Measurements from ENCODE around the gene PIK3CD. TPM values are rescaled to one million over a fixed set of nuclear protein-coding genes. Genes with fewer than 3 reads are reported as not detected.
"Not testable (repeated sequence)": the region's sequence is repeated elsewhere in the genome, so short reads cannot be mapped to it uniquely, and the experiment has no call there.

PIK3CD gene
- polyA plus RNA-seq, 2 donors, result 3.2 to 4.2 TPM

GRCh38 chr1:9737671-9738070, 86.1 kb downstream of the PIK3CD start:
- peaks cover 31 to 52% of the 10 kb centered on the region in 2 donors for H3K36me3 ChIP-seq (ENCODE audit: control insufficient read depth in 2 of 2, insufficient read depth in 2 of 2, low read length in 1 of 2)

DNA sequence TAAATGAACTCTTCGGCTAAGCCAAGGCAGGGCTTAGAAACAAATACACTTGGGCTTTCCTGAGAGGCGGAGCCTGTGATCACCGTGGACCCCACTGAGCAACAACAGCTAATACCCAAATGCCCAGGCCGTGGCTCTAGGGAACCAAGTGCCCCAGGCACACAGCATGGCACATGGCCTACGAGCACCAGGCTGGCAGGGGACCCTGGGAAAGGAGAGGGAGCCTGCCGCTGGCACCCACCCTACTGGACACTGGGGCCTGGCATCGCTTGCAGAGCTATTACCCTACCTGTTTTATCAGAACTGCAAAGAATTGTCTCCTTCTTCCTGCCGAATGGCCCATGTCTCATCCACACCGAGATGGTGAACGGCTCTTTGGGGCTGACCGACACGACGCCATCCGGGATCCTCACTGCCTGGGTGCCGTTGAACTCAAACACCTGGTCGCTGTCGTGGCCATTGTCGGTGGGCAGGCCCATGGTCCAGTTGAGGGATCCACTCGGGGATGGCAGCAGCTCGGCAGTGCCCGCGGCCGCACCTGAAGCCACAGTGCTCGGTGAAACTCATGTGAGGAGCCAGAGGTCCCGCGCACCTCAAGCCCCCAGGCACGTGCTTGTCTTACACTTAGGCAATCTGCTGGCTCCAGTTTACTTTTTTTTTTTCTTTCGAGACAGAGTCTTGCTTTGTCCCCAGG, 92.7 kb downstream of the PIK3CD start:
- 95% methylated on average over 28 of the region's 28 CpGs for WGBS, 2 donors
- H3K4me1 ChIP-seq (ENCODE audit: control insufficient read depth in 2 of 2, insufficient read depth in 2 of 2, low read length in 1 of 2), result no peaks in the 10 kb centered on the region

More at GRCh38 chr1:9737671-9738070, 86.1 kb downstream of the PIK3CD start:
- Histone ChIP-seq H3K9me3 (ENCODE audit: control insufficient read depth in 2 of 2, insufficient read depth in 1 of 2, low read depth in 1 of 2, low read length in 1 of 2) (no peaks in the 10 kb centered on the region), H3K4me3 (ENCODE audit: low read depth in 1 of 2, low read length in 2 of 2) (no peak overlapping the region), H3K4me1 (ENCODE audit: control insufficient read depth in 2 of 2, insufficient read depth in 2 of 2, low read length in 1 of 2) (no peaks in the 10 kb centered on the region), H3K27me3 (ENCODE audit: control insufficient read depth in 1 of 2, insufficient read depth in 2 of 2, low read length in 2 of 2) (no peaks in the 10 kb centered on the region), H3K27ac (ENCODE audit: low read depth in 2 of 2, low read length in 1 of 2) (no peak overlapping the region)
- 88 to 90% methylated on average over 10 of the region's 10 CpGs for WGBS, 2 donors

GRCh38 chr1:9746211-9746610, 94.7 kb downstream of the PIK3CD start:
- Histone ChIP-seq H3K27me3 (ENCODE audit: control insufficient read depth in 1 of 2, insufficient read depth in 2 of 2, low read length in 2 of 2) (no peaks in the 10 kb centered on the region), H3K4me3 (ENCODE audit: low read depth in 1 of 2, low read length in 2 of 2) (no peak overlapping the region), H3K4me1 (ENCODE audit: control insufficient read depth in 2 of 2, insufficient read depth in 2 of 2, low read length in 1 of 2) (no peaks in the 10 kb centered on the region), H3K9me3 (ENCODE audit: control insufficient read depth in 2 of 2, insufficient read depth in 1 of 2, low read depth in 1 of 2, low read length in 1 of 2) (no peaks in the 10 kb centered on the region), H3K27ac (ENCODE audit: low read depth in 2 of 2, low read length in 1 of 2) (no peak overlapping the region), H3K36me3 (ENCODE audit: control insufficient read depth in 2 of 2, insufficient read depth in 2 of 2, low read length in 1 of 2) (peaks cover 11 to 23% of the 10 kb centered on the region in 2 donors)
- WGBS, 2 donors, result 78 to 87% methylated on average over 3 of the region's 3 CpGs

More for the DNA sequence above, 92.7 kb downstream of the PIK3CD start:
- H3K27ac ChIP-seq (ENCODE audit: low read depth in 2 of 2, low read length in 1 of 2), result no peak overlapping the region
- H3K4me3 ChIP-seq (ENCODE audit: low read depth in 1 of 2, low read length in 2 of 2), result no peak overlapping the region
- peaks cover 15 to 28% of the 10 kb centered on the region in 2 donors for H3K36me3 ChIP-seq (ENCODE audit: control insufficient read depth in 2 of 2, insufficient read depth in 2 of 2, low read length in 1 of 2)
- no peaks in the 10 kb centered on the region for H3K27me3 ChIP-seq (ENCODE audit: control insufficient read depth in 1 of 2, insufficient read depth in 2 of 2, low read length in 2 of 2)
- H3K9me3 ChIP-seq (ENCODE audit: control insufficient read depth in 2 of 2, insufficient read depth in 1 of 2, low read depth in 1 of 2, low read length in 1 of 2), result no peaks in the 10 kb centered on the region

DNA sequence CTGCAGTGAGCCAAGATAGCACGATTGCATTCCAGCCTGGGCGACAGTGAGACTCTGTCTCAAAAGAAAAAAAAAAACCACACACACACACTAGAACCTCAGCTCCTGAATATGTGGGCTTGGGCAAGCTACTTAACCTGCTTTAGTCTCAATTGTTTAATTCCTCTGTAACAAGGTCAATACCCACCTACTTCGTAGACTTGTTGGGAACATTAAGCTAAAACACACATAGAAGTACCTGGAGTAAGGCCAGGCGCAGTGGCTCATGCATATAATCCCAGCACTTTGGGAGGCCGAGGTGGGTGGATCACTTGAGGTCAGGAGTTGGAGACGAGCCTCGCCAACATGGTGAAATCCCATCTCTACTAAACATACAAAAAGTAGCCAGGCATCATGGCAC, 95.1 kb downstream of the PIK3CD start:
- WGBS, 2 donors, result 70 to 76% methylated on average over 7 of the region's 7 CpGs
- Histone ChIP-seq H3K9me3 (ENCODE audit: control insufficient read depth in 2 of 2, insufficient read depth in 1 of 2, low read depth in 1 of 2, low read length in 1 of 2) (no peaks in the 10 kb centered on the region), H3K36me3 (ENCODE audit: control insufficient read depth in 2 of 2, insufficient read depth in 2 of 2, low read length in 1 of 2) (peaks cover 11 to 26% of the 10 kb centered on the region in 2 donors), H3K4me1 (ENCODE audit: control insufficient read depth in 2 of 2, insufficient read depth in 2 of 2, low read length in 1 of 2) (no peaks in the 10 kb centered on the region), H3K27me3 (ENCODE audit: control insufficient read depth in 1 of 2, insufficient read depth in 2 of 2, low read length in 2 of 2) (no peaks in the 10 kb centered on the region), H3K27ac (ENCODE audit: low read depth in 2 of 2, low read length in 1 of 2) (no peak overlapping the region), H3K4me3 (ENCODE audit: low read depth in 1 of 2, low read length in 2 of 2) (no peak overlapping the region)

- WGBS, 2 donors, result 93 to 94% methylated on average over 9 of the region's 9 CpGs
- H3K4me1 ChIP-seq (ENCODE audit: control insufficient read depth in 2 of 2, insufficient read depth in 2 of 2, low read length in 1 of 2); H3K27me3 ChIP-seq (ENCODE audit: control insufficient read depth in 1 of 2, insufficient read depth in 2 of 2, low read length in 2 of 2); H3K27ac ChIP-seq (ENCODE audit: low read depth in 2 of 2, low read length in 1 of 2); H3K4me3 ChIP-seq (ENCODE audit: low read depth in 1 of 2, low read length in 2 of 2); H3K9me3 ChIP-seq (ENCODE audit: control insufficient read depth in 2 of 2, insufficient read depth in 1 of 2, low read depth in 1 of 2, low read length in 1 of 2): not testable (repeated sequence)
- peaks cover 16 to 29% of the 10 kb centered on the region in 2 donors for H3K36me3 ChIP-seq (ENCODE audit: control insufficient read depth in 2 of 2, insufficient read depth in 2 of 2, low read length in 1 of 2)
Measured at GRCh38 chr1:9748391-9748790, 96.9 kb downstream of the PIK3CD start.

DNA sequence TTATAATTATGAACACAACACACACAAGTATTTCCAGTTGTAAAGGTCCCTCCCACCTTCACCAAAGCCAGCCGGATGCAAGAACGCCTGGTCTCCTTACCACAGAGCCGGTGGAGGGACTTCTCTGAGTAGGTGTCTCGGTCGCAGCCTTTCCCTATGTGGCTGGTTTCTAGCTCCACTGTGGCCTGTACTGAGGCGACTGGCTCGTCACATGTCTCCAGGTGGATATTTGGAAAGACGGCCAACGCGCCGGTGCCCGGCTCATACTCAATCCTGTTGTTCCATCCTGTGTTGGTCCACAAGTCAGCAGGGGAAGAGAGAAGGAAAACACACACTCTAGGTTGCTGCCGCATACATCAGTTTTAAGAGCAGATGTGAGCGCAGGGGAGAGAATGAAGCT, 97.8 kb downstream of the PIK3CD start:
- Histone ChIP-seq H3K36me3 (ENCODE audit: control insufficient read depth in 2 of 2, insufficient read depth in 2 of 2, low read length in 1 of 2) (peaks cover 12 to 24% of the 10 kb centered on the region in 2 donors), H3K4me1 (ENCODE audit: control insufficient read depth in 2 of 2, insufficient read depth in 2 of 2, low read length in 1 of 2) (no peaks in the 10 kb centered on the region), H3K4me3 (ENCODE audit: low read depth in 1 of 2, low read length in 2 of 2) (no peak overlapping the region), H3K27ac (ENCODE audit: low read depth in 2 of 2, low read length in 1 of 2) (no peak overlapping the region), H3K27me3 (ENCODE audit: control insufficient read depth in 1 of 2, insufficient read depth in 2 of 2, low read length in 2 of 2) (no peaks in the 10 kb centered on the region), H3K9me3 (ENCODE audit: control insufficient read depth in 2 of 2, insufficient read depth in 1 of 2, low read depth in 1 of 2, low read length in 1 of 2) (no peaks in the 10 kb centered on the region)
- WGBS, 2 donors, result 97 to 99% methylated on average over 14 of the region's 14 CpGs

DNA sequence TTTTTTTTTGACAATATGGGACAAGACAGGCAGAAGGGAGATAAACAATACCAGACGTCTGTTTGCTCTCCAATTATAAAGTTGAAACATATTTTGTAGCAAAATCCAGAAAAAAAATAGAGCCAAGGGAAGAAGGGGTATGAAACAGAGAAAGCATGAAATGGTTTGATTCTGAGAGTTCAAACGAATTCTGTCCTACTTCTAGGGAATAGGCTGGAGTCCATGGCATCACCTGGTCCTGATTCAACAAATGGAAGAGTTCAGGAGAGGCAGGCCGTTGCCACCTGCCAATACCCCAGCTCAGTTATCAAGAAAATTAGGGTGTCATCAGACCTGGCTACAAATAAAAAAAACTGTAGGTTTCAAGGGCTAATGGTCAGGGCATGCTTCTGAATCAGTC, 100.4 kb downstream of the PIK3CD start:
- Histone ChIP-seq H3K27ac (ENCODE audit: low read depth in 2 of 2, low read length in 1 of 2) (no peak overlapping the region), H3K36me3 (ENCODE audit: control insufficient read depth in 2 of 2, insufficient read depth in 2 of 2, low read length in 1 of 2) (peaks cover 12 to 22% of the 10 kb centered on the region in 2 donors), H3K4me3 (ENCODE audit: low read depth in 1 of 2, low read length in 2 of 2) (no peak overlapping the region), H3K4me1 (ENCODE audit: control insufficient read depth in 2 of 2, insufficient read depth in 2 of 2, low read length in 1 of 2) (no peaks in the 10 kb centered on the region), H3K9me3 (ENCODE audit: control insufficient read depth in 2 of 2, insufficient read depth in 1 of 2, low read depth in 1 of 2, low read length in 1 of 2) (no peaks in the 10 kb centered on the region), H3K27me3 (ENCODE audit: control insufficient read depth in 1 of 2, insufficient read depth in 2 of 2, low read length in 2 of 2) (no peaks in the 10 kb centered on the region)
- 59 to 64% methylated on average over 3 of the region's 3 CpGs for WGBS, 2 donors

GRCh38 chr1:9753121-9753531, 101.6 kb downstream of the PIK3CD start:
- peaks cover 12 to 22% of the 10 kb centered on the region in 2 donors for H3K36me3 ChIP-seq (ENCODE audit: control insufficient read depth in 2 of 2, insufficient read depth in 2 of 2, low read length in 1 of 2)
- no peaks in the 10 kb centered on the region for H3K9me3 ChIP-seq (ENCODE audit: control insufficient read depth in 2 of 2, insufficient read depth in 1 of 2, low read depth in 1 of 2, low read length in 1 of 2)
- no peak overlapping the region for H3K27ac ChIP-seq (ENCODE audit: low read depth in 2 of 2, low read length in 1 of 2)
- WGBS, 2 donors, result 79 to 87% methylated on average over 12 of the region's 12 CpGs
- no peaks in the 10 kb centered on the region for H3K4me1 ChIP-seq (ENCODE audit: control insufficient read depth in 2 of 2, insufficient read depth in 2 of 2, low read length in 1 of 2)
- H3K4me3 ChIP-seq (ENCODE audit: low read depth in 1 of 2, low read length in 2 of 2), result no peak overlapping the region
- H3K27me3 ChIP-seq (ENCODE audit: control insufficient read depth in 1 of 2, insufficient read depth in 2 of 2, low read length in 2 of 2), result no peaks in the 10 kb centered on the region

- Histone ChIP-seq H3K27ac (ENCODE audit: low read depth in 2 of 2, low read length in 1 of 2) (no peak overlapping the region), H3K27me3 (ENCODE audit: control insufficient read depth in 1 of 2, insufficient read depth in 2 of 2, low read length in 2 of 2) (no peaks in the 10 kb centered on the region), H3K36me3 (ENCODE audit: control insufficient read depth in 2 of 2, insufficient read depth in 2 of 2, low read length in 1 of 2) (peaks cover 5 to 15% of the 10 kb centered on the region in 2 donors), H3K9me3 (ENCODE audit: control insufficient read depth in 2 of 2, insufficient read depth in 1 of 2, low read depth in 1 of 2, low read length in 1 of 2) (no peaks in the 10 kb centered on the region), H3K4me1 (ENCODE audit: control insufficient read depth in 2 of 2, insufficient read depth in 2 of 2, low read length in 1 of 2) (peaks cover 0 to 2% of the 10 kb centered on the region in 2 donors), H3K4me3 (ENCODE audit: low read depth in 1 of 2, low read length in 2 of 2) (no peak overlapping the region)
- 40 to 50% methylated on average over 10 of the region's 10 CpGs for WGBS, 2 donors
Measured at GRCh38 chr1:9755441-9755995, 104.0 kb downstream of the PIK3CD start.

All from esophagus (tissue), 2 donors.